SK-N-SH treated with all-trans-retinoic acid at 6 μM for 48 hours (cell line): ENCODE measurements around the gene FAM117B.

Source experiments
- BACH2 ChIP-seq: fragments of 250-450 bp; sonication (Bioruptor Pico); IDR thresholded peaks from 2 replicates; pipeline ENCODE4 v1.9.0; 2021; ENCODE audit warnings: mild to moderate bottlenecking, borderline replicate concordance
- CSDC2 ChIP-seq: fragments of 250-450 bp; sonication (Bioruptor Pico); IDR thresholded peaks from 2 replicates; pipeline ENCODE4 v1.5.0; 2020; ENCODE audit warnings: mild to moderate bottlenecking, moderate library complexity
- ISL1 ChIP-seq: fragments of 250-450 bp; sonication (Bioruptor Pico); IDR thresholded peaks from 2 replicates; pipeline ENCODE4 v2.1.2; 2022; ENCODE audit warnings: mild to moderate bottlenecking, moderate library complexity
- PATZ1 ChIP-seq: fragments of 250-450 bp; sonication (Bioruptor Pico); IDR thresholded peaks from 2 replicates; pipeline ENCODE4 v1.8.0; 2020; ENCODE audit warnings: mild to moderate bottlenecking, moderate library complexity, borderline replicate concordance
- TCF4 ChIP-seq: fragments of 250-450 bp; sonication (Bioruptor Pico); IDR thresholded peaks from 2 replicates; pipeline ENCODE4 v1.8.0; 2021; ENCODE audit warnings: mild to moderate bottlenecking, moderate library complexity, borderline replicate concordance
- ZNF70 ChIP-seq: fragments of 450-650 bp; formaldehyde crosslinking; IDR thresholded peaks from 2 replicates; pipeline ENCODE4 v1.5.0; 2020; ENCODE audit warnings: mild to moderate bottlenecking, moderate library complexity
- TF ChIP-seq, protein P1 (sequence below): fragments of 250-450 bp; sonication (Bioruptor Pico); IDR thresholded peaks from 2 replicates; pipeline ENCODE4 v1.8.0; 2021; ENCODE audit warnings: low read depth, mild to moderate bottlenecking, moderate library complexity, borderline replicate concordance
- TF ChIP-seq, protein P2 (sequence below): fragments of 250-450 bp; sonication (Bioruptor Pico); IDR thresholded peaks from 2 replicates; pipeline ENCODE4 v1.5.1; 2021; ENCODE audit warnings: mild to moderate bottlenecking, moderate library complexity

DNA sequence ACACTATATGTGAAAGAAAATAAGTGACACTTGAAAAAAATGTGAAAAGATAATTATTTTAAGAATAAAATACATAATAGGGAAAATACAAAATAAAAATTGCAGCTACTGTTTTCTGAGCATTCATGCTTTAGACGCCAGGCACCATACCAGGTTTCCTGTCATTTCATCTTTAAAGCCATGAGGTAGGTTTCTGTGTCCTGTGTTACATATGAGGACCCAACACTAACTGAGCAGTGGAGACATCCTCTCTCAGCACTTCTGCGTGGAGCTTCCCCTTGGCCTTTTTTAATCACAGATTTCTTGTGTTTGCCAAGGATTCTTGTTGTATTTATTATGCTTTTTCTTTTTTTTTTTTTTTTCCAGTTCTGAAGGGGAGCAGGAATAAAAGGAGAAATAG, 117.3 kb downstream of the FAM117B start:
- TF ChIP-seq CSDC2 (CRISPR knock-in tag) = no peak
- TF ChIP-seq ISL1 (CRISPR knock-in tag) = no peak
- TF ChIP-seq, protein P1, sequence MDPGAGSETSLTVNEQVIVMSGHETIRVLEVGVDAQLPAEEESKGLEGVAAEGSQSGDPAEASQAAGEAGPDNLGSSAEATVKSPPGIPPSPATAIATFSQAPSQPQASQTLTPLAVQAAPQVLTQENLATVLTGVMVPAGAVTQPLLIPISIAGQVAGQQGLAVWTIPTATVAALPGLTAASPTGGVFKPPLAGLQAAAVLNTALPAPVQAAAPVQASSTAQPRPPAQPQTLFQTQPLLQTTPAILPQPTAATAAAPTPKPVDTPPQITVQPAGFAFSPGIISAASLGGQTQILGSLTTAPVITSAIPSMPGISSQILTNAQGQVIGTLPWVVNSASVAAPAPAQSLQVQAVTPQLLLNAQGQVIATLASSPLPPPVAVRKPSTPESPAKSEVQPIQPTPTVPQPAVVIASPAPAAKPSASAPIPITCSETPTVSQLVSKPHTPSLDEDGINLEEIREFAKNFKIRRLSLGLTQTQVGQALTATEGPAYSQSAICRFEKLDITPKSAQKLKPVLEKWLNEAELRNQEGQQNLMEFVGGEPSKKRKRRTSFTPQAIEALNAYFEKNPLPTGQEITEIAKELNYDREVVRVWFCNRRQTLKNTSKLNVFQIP = no peak
- TF ChIP-seq, protein P2, sequence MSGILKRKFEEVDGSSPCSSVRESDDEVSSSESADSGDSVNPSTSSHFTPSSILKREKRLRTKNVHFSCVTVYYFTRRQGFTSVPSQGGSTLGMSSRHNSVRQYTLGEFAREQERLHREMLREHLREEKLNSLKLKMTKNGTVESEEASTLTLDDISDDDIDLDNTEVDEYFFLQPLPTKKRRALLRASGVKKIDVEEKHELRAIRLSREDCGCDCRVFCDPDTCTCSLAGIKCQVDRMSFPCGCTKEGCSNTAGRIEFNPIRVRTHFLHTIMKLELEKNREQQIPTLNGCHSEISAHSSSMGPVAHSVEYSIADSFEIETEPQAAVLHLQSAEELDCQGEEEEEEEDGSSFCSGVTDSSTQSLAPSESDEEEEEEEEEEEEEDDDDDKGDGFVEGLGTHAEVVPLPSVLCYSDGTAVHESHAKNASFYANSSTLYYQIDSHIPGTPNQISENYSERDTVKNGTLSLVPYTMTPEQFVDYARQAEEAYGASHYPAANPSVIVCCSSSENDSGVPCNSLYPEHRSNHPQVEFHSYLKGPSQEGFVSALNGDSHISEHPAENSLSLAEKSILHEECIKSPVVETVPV (CRISPR knock-in tag) = no peak
- TF ChIP-seq PATZ1 = no peak
- no peak for TF ChIP-seq BACH2
- no peak for TF ChIP-seq TCF4 (CRISPR knock-in tag)
- TF ChIP-seq ZNF70 (CRISPR knock-in tag) = no peak
